B cell (primary cell): Measurements from ENCODE around the gene CES1. TPM values are rescaled to one million over a fixed set of nuclear protein-coding genes. Genes with fewer than 3 reads are reported as not detected.
"Not testable (repeated sequence)": the region's sequence is repeated elsewhere in the genome, so short reads cannot be mapped to it uniquely, and the experiment has no call there.

Experiments used
- ATAC-seq: fragments of 200-7000 bp; cut with Tn5 transposase; one replicate; pipeline ENCODE4 v1.10.0; 2021; ENCODE audit warnings: low read depth, mild to moderate bottlenecking, moderate number of reproducible peaks, moderate library complexity
- CTCF ChIA-PET: fragments of 350-600 bp; sonication (Branson Sonifier 250); formaldehyde crosslinking; loops from one replicate; lab custom pipeline; 2021; ENCODE audit warnings: antibody characterized with exemption, inconsistent platforms; lab: Charles Lee
- POLR2A ChIA-PET: fragments of 350-600 bp; sonication (Branson Sonifier 250); formaldehyde crosslinking; loops from one replicate; lab custom pipeline; 2021; ENCODE audit warnings: antibody characterized with exemption; lab: Charles Lee
- DNase-seq: peaks from one replicate; pipeline ENCODE4 v3.0.0; 2013
- H2AFZ ChIP-seq: 2 replicates; pipeline ENCODE4 v1.6.1; 2012; ENCODE audit warnings: mild to moderate bottlenecking, low read depth, low read length; ENCODE audit not compliant: insufficient read depth, poor library complexity, severe bottlenecking
- H3K27ac ChIP-seq, 2 donors: 1 replicate in 1 of 2; 2 replicates in 1 of 2; pipeline ENCODE4 v1.5.1; 2012 to 2013; ENCODE audit warnings: low read length in 2 of 2, mild to moderate bottlenecking in 2 of 2, moderate library complexity in 1 of 2
- H3K27me3 ChIP-seq, 4 experiments: fragments of 200-600 bp in 1 of 4; sonication (generic) in 1 of 4; replicated peaks in 1 of 4; 1 replicate in 2 of 4; 2 replicates in 2 of 4; pipeline versions ENCODE4 v1.6.1 to v1.7.0; 2013 to 2016; ENCODE audit warnings: low read length in 3 of 4, mild to moderate bottlenecking in 2 of 4, mixed read lengths in 1 of 4, moderate library complexity in 1 of 4; ENCODE audit not compliant: insufficient read depth in 4 of 4, control insufficient read depth in 3 of 4; ENCODE audit errors: control extremely low read depth in 1 of 4
- H3K36me3 ChIP-seq, 2 experiments: replicated peaks in 1 of 2; 1 replicate in 1 of 2; 2 replicates in 1 of 2; pipeline versions ENCODE4 v1.6.1 to v1.7.1; 2013; ENCODE audit warnings: low read length in 1 of 2; ENCODE audit not compliant: insufficient read depth in 2 of 2, control insufficient read depth in 1 of 2; ENCODE audit errors: control extremely low read depth in 1 of 2, extremely low read depth in 1 of 2
- H3K4me1 ChIP-seq, 2 donors: fragments of 200-600 bp in 1 of 2; sonication (generic) in 1 of 2; 1 replicate in 1 of 2; 2 replicates in 1 of 2; pipeline versions ENCODE4 v1.5.1 to v1.6.1; 2013 to 2017; ENCODE audit warnings: low read length in 2 of 2; ENCODE audit not compliant: control insufficient read depth in 2 of 2, insufficient read depth in 2 of 2
- H3K4me2 ChIP-seq: replicated peaks from 2 replicates; pipeline ENCODE3; 2012; ENCODE audit warnings: mild to moderate bottlenecking, low read depth, low read length; ENCODE audit not compliant: poor library complexity, severe bottlenecking
- H3K4me3 ChIP-seq, 5 experiments: fragments of 200-600 bp in 1 of 5; sonication (generic) in 1 of 5; 1 replicate in 3 of 5; 2 replicates in 2 of 5; pipeline versions ENCODE4 v1.5.1 to v1.7.0; 2011 to 2016; ENCODE audit warnings: low read length in 4 of 5, mild to moderate bottlenecking in 4 of 5, low read depth in 2 of 5, control low read depth in 1 of 5, moderate library complexity in 1 of 5; ENCODE audit not compliant: insufficient read depth in 1 of 5; ENCODE audit errors: control extremely low read depth in 1 of 5, extremely low read depth in 1 of 5
- H3K79me2 ChIP-seq: fragments of 200-600 bp; sonication (generic); one replicate; pipeline ENCODE4 v1.6.0; 2016; ENCODE audit warnings: low read length; ENCODE audit not compliant: control insufficient read depth, insufficient read depth
- H3K9ac ChIP-seq: fragments of 200-600 bp; sonication (generic); 2 replicates; pipeline ENCODE4 v1.6.1; 2017; ENCODE audit warnings: mild to moderate bottlenecking, low read length, moderate library complexity
- H3K9me3 ChIP-seq, 3 donors: one replicate each; pipeline versions ENCODE4 v1.6.1 to v1.7.1; 2013; ENCODE audit warnings: low read length in 2 of 3; ENCODE audit not compliant: control insufficient read depth in 2 of 3, insufficient read depth in 1 of 3; ENCODE audit errors: control extremely low read depth in 1 of 3
- H4K20me1 ChIP-seq: 2 replicates; pipeline ENCODE4 v1.6.0; 2012; ENCODE audit warnings: mild to moderate bottlenecking, low read length; ENCODE audit not compliant: insufficient read depth, control insufficient read depth, poor library complexity, severe bottlenecking
- H3K27ac Mint-ChIP-seq: one replicate; pipeline ENCODE4 v1.8.0; 2021; ENCODE audit warnings: mixed read lengths
- H3K27me3 Mint-ChIP-seq: one replicate; pipeline ENCODE4 v1.8.0; 2021; ENCODE audit warnings: mixed read lengths
- H3K4me1 Mint-ChIP-seq: one replicate; pipeline ENCODE4 v1.8.0; 2021; ENCODE audit warnings: mixed read lengths
- H3K4me3 Mint-ChIP-seq: one replicate; pipeline ENCODE4 v1.8.0; 2021; ENCODE audit warnings: mixed read lengths
- H3K9me3 Mint-ChIP-seq: one replicate; pipeline ENCODE4 v1.8.0; 2022; ENCODE audit warnings: mixed read lengths; ENCODE audit not compliant: insufficient read depth
- EZH2 ChIP-seq: IDR thresholded peaks from 2 replicates; pipeline ENCODE4 v1.6.1; 2012; ENCODE audit warnings: borderline replicate concordance, low read depth, mild to moderate bottlenecking, moderate library complexity, low read length; ENCODE audit not compliant: insufficient read depth, poor library complexity, severe bottlenecking
- WGBS: methylation state at CpG from one replicate; pipeline ENCODE4 v1.1.5; 2013; ENCODE audit warnings: missing lambda C conversion rate; ENCODE audit not compliant: insufficient coverage; 5-methylcytosine and 5-hydroxymethylcytosine counted together
- intact Hi-C: fragments of 100-400 bp; cut with micrococcal nuclease; formaldehyde crosslinking; loops from one replicate; pipeline ENCODE4 v1.10.0; 2022
- polyA plus RNA-seq: library from polyadenylated mRNA; depleted of rRNA; stranded (reverse); fragments of >200 nt; gene quantifications from 2 replicates; pipeline ENCODE4 v1.2.3, GENCODE V29; 2012
- total RNA-seq, 2 donors: library from RNA; stranded (reverse); fragments of 120-200 nt in 1 of 2; gene quantifications; 1 replicate in 1 of 2; 2 replicates in 1 of 2; pipeline versions ENCODE4 v1.2.3 to v1.2.4, GENCODE V29; 2013 to 2022
- TF ChIP-seq, protein P1 (sequence below): fragments of 200-600 bp; IDR thresholded peaks from one replicate; pipeline ENCODE4 v1.8.0; 2022; ENCODE audit warnings: antibody characterized with exemption, mild to moderate bottlenecking

The CES1 gene
- total and polyA plus RNA-seq, 2 donors (not counting 1 experiment from before 2014, with no cell fraction given) = 0.37 to 1.2 TPM

DNA sequence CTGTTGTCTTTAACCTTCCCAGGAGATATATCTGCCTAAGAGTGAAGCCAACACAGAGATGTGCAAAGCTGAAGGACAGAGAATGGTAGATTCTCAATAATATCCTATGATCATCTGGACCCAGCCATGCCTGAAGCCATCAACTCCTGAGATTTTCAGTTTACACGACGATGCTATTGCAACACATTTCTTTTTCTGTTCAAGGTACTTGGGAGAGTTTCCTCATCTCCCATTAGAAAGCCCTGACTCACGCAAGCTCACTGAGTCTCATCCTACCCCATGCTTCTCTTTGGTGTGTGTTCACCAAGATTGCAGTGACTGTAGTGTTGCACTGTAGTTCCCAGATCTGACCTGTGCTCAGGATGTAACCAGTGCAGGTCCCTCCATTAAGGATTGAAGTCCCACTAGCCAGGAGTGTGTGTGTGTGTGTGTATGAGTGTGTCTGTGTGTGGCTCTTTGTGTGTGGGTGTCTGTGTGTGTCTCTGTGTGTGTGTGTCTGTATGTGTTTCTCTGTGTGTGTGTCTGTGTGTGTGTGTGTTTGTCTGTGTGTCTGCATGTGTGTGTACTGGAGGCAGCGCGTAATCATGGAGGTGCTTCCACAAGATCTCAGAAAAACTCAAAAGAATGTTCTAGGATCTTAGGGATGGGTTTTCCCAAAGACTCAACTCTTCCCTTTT is 15.5 kb downstream of the CES1 start:
- ChIA-PET CTCF (no interaction called here), POLR2A (no interaction called here)
- Mint-ChIP-seq H3K4me3 (no peak overlapping the region), H3K9me3 (no peaks in the 10 kb centered on the region), H3K4me1 (no peaks in the 10 kb centered on the region), H3K27me3 (peaks cover 46% of the 10 kb centered on the region), H3K27ac (no peak overlapping the region)
- Histone ChIP-seq H3K9ac (no peak overlapping the region), H3K27me3 (no peaks in the 10 kb centered on the region), H3K36me3 (no peaks in the 10 kb centered on the region), H3K27ac (no peak overlapping the region), H3K9me3 (no peaks in the 10 kb centered on the region), H3K4me3 (no peak overlapping the region), H3K4me2 (no peak overlapping the region), H3K4me1 (no peaks in the 10 kb centered on the region), H4K20me1 (no peaks in the 10 kb centered on the region), H3K79me2 (no peaks in the 10 kb centered on the region), H2AFZ (no peak overlapping the region)
- DNase-seq (no peak), ATAC-seq (no peak)
- TF ChIP-seq, protein P1, sequence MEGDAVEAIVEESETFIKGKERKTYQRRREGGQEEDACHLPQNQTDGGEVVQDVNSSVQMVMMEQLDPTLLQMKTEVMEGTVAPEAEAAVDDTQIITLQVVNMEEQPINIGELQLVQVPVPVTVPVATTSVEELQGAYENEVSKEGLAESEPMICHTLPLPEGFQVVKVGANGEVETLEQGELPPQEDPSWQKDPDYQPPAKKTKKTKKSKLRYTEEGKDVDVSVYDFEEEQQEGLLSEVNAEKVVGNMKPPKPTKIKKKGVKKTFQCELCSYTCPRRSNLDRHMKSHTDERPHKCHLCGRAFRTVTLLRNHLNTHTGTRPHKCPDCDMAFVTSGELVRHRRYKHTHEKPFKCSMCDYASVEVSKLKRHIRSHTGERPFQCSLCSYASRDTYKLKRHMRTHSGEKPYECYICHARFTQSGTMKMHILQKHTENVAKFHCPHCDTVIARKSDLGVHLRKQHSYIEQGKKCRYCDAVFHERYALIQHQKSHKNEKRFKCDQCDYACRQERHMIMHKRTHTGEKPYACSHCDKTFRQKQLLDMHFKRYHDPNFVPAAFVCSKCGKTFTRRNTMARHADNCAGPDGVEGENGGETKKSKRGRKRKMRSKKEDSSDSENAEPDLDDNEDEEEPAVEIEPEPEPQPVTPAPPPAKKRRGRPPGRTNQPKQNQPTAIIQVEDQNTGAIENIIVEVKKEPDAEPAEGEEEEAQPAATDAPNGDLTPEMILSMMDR = no peak
- TF ChIP-seq EZH2 = no peak
- intact Hi-C loops = no loop called here
- 100% methylated on average over 2 of the region's 5 CpGs for WGBS

DNA sequence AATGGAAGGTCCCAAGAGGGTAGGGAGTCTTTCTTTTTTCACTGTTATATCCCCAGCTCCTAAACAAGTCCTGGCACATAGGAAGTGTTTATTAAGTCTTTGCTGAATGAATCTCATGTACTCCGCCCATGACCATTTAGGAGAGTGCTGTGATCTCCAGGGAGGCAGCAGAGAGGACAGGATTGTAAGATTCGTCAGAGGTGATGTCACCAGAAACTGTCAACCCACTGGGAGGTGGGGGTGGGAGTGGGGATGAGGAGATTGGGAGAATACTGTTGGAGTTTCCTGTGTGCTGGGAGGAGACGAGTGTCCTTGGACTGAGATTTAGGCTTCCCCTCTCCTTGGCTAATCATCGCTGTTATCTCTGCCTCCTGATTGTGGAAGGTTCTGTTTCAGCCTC is 16.7 kb downstream of the CES1 start:
- H3K9me3 Mint-ChIP-seq, H3K4me2 ChIP-seq, H3K27ac Mint-ChIP-seq, H3K4me1 Mint-ChIP-seq, ATAC-seq, H3K36me3 ChIP-seq, POLR2A ChIA-PET, H3K27ac ChIP-seq, H3K9ac ChIP-seq, H3K4me1 ChIP-seq, CTCF ChIA-PET, H3K4me3 Mint-ChIP-seq, H4K20me1 ChIP-seq, H3K9me3 ChIP-seq, H3K4me3 ChIP-seq, H3K79me2 ChIP-seq, H2AFZ ChIP-seq, H3K27me3 ChIP-seq, intact Hi-C loops, DNase-seq: not testable (repeated sequence)
- H3K27me3 Mint-ChIP-seq = peaks cover 49% of the 10 kb centered on the region
- WGBS = 61% methylated on average over 3 of the region's 4 CpGs
